Epithelial cell of proximal tubule (primary cell): Measurements from ENCODE around the gene SLC8A2. TPM values are rescaled to one million over a fixed set of nuclear protein-coding genes. Genes with fewer than 3 reads are reported as not detected.
A peak's percentile ranks its signal among the peaks of the same experiment; 100 is the strongest.
"Not testable (repeated sequence)": the region's sequence is repeated elsewhere in the genome, so short reads cannot be mapped to it uniquely, and the experiment has no call there.

ENCODE experiments used
- DNase-seq: peaks from one replicate; pipeline ENCODE4 v3.0.0-alpha.2; 2011; ENCODE audit warnings: low read depth
- H3K4me3 ChIP-seq: 2 replicates; pipeline ENCODE4 v1.5.1; 2011; ENCODE audit warnings: low read depth, mild to moderate bottlenecking, low read length
- CTCF ChIP-seq: conservative IDR thresholded peaks from 2 replicates; pipeline ENCODE4 v1.5.1; 2012; ENCODE audit warnings: low read depth, mild to moderate bottlenecking, low read length
- total RNA-seq: library from RNA; depleted of rRNA; stranded (reverse); fragments of >200 nt; gene quantifications from 2 replicates; pipeline ENCODE4 v1.2.3, GENCODE V29; 2015

The SLC8A2 gene
- total RNA-seq, 1 donor from 2014 or later: not detected

GRCh38 chr19:47417107-47417745 lies 54.5 kb downstream of the SLC8A2 start:
- no peak overlapping the region for H3K4me3 ChIP-seq
- DNase-seq: no peak
- no peak for TF ChIP-seq CTCF

- no peak overlapping the region for H3K4me3 ChIP-seq
- DNase-seq: no peak
- no peak for TF ChIP-seq CTCF
Measured at GRCh38 chr19:47416643-47416985, 55.1 kb downstream of the SLC8A2 start.

- TF ChIP-seq CTCF: no peak
- no peak for DNase-seq
- H3K4me3 ChIP-seq: no peak overlapping the region
Measured at GRCh38 chr19:47415953-47416642, 55.6 kb downstream of the SLC8A2 start.

GRCh38 chr19:47414469-47414868 lies 57.2 kb downstream of the SLC8A2 start:
- DNase-seq: no peak
- peak; percentile 48 for TF ChIP-seq CTCF
- no peak overlapping the region for H3K4me3 ChIP-seq

DNA sequence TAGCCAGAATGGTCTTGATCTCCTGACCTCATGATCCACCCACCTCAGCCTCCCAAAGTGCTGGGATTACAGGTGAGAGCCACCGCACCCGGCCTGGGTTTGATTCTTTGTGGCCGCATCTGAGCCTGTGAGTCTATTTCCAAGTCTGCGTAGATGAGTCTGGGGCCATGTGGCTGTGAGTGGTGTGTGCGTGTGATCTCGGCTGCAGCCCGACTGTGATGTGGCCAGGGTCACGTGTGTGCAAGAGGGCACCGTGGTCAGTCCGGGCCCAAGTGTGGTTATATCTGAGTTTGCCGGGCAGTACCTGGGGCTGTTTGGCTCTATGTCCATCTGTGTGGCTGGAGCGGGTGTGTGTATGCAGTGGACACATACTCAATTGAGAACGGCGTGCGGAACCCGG lies 57.8 kb downstream of the SLC8A2 start:
- no peak for TF ChIP-seq CTCF
- H3K4me3 ChIP-seq: no peak overlapping the region
- no peak for DNase-seq

GRCh38 chr19:47411696-47412095 lies 60.0 kb downstream of the SLC8A2 start:
- not testable (repeated sequence) for H3K4me3 ChIP-seq, DNase-seq

- TF ChIP-seq CTCF: no peak
- H3K4me3 ChIP-seq: no peak overlapping the region
- DNase-seq: no peak
Measured at GRCh38 chr19:47411101-47411500, 60.6 kb downstream of the SLC8A2 start.
